HT1080 (cell line): ENCODE results near the gene CYB561D1. TPM values are rescaled to one million over a fixed set of nuclear protein-coding genes. Genes with fewer than 3 reads are reported as not detected.

Experiments used
- DNase-seq: peaks from one replicate; pipeline ENCODE4 v3.0.0-alpha.2; 2015; ENCODE audit warnings: low read depth
- total RNA-seq: library from RNA; depleted of rRNA; stranded (reverse); fragments of >200 nt; shearing (Covaris generic); gene quantifications from 2 replicates; pipeline ENCODE4 v1.2.3, GENCODE V29; 2014

CYB561D1 gene
- total RNA-seq, 1 experiment from 2014 or later: 2.7 TPM

- peak; percentile 69 for DNase-seq
Measured at GRCh38 chr1:109499661-109500536, 6.0 kb downstream of the CYB561D1 start.

GRCh38 chr1:109500941-109501381 is 7.1 kb downstream of the CYB561D1 start:
- no peak for DNase-seq

- DNase-seq: no peak
Measured at GRCh38 chr1:109501644-109502363, 7.9 kb downstream of the CYB561D1 start.

GRCh38 chr1:109502364-109502851 is 8.5 kb downstream of the CYB561D1 start:
- DNase-seq: no peak

- DNase-seq: no peak
Measured at GRCh38 chr1:109503935-109504334, 10.0 kb downstream of the CYB561D1 start.

- DNase-seq: no peak
Measured at GRCh38 chr1:109504974-109505373, 11.1 kb downstream of the CYB561D1 start.

GRCh38 chr1:109508001-109508872 is 14.3 kb downstream of the CYB561D1 start:
- no peak for DNase-seq

GRCh38 chr1:109508873-109509175 is 14.9 kb downstream of the CYB561D1 start:
- DNase-seq: no peak

- peak; percentile 37 for DNase-seq
Measured at GRCh38 chr1:109509176-109510134, 15.6 kb downstream of the CYB561D1 start, which contains the start of gene AMIGO1. AMIGO1 (minus strand) TSS chr1:109509727; CDS start chr1:109508912, 815 bp downstream.

GRCh38 chr1:109513110-109513710 is 19.3 kb downstream of the CYB561D1 start:
- no peak for DNase-seq

GRCh38 chr1:109514846-109515245 is 21.0 kb downstream of the CYB561D1 start:
- no peak for DNase-seq

GRCh38 chr1:109516872-109517271 is 23.0 kb downstream of the CYB561D1 start:
- DNase-seq: no peak

GRCh38 chr1:109517337-109517736 is 23.4 kb downstream of the CYB561D1 start:
- no peak for DNase-seq

- no peak for DNase-seq
Measured at GRCh38 chr1:109521002-109521951, 27.4 kb downstream of the CYB561D1 start.

- DNase-seq: no peak
Measured at GRCh38 chr1:109522026-109522425, 28.1 kb downstream of the CYB561D1 start.

GRCh38 chr1:109523706-109524105 is 29.8 kb downstream of the CYB561D1 start:
- DNase-seq: no peak

- no peak for DNase-seq
Measured at GRCh38 chr1:109527098-109527811, 33.4 kb downstream of the CYB561D1 start.
